HG03520 (cell line): Measurements from ENCODE around the gene ASH1L.
"Not testable (repeated sequence)": the region's sequence is repeated elsewhere in the genome, so short reads cannot be mapped to it uniquely, and the experiment has no call there.

Experiments used
- ATAC-seq: cut with Tn5 transposase; IDR thresholded peaks from one replicate; pipeline ENCODE4 v1.9.1; 2021; ENCODE audit warnings: mild to moderate bottlenecking, moderate library complexity; ENCODE audit not compliant: unreplicated experiment

The ASH1L gene, protein sequence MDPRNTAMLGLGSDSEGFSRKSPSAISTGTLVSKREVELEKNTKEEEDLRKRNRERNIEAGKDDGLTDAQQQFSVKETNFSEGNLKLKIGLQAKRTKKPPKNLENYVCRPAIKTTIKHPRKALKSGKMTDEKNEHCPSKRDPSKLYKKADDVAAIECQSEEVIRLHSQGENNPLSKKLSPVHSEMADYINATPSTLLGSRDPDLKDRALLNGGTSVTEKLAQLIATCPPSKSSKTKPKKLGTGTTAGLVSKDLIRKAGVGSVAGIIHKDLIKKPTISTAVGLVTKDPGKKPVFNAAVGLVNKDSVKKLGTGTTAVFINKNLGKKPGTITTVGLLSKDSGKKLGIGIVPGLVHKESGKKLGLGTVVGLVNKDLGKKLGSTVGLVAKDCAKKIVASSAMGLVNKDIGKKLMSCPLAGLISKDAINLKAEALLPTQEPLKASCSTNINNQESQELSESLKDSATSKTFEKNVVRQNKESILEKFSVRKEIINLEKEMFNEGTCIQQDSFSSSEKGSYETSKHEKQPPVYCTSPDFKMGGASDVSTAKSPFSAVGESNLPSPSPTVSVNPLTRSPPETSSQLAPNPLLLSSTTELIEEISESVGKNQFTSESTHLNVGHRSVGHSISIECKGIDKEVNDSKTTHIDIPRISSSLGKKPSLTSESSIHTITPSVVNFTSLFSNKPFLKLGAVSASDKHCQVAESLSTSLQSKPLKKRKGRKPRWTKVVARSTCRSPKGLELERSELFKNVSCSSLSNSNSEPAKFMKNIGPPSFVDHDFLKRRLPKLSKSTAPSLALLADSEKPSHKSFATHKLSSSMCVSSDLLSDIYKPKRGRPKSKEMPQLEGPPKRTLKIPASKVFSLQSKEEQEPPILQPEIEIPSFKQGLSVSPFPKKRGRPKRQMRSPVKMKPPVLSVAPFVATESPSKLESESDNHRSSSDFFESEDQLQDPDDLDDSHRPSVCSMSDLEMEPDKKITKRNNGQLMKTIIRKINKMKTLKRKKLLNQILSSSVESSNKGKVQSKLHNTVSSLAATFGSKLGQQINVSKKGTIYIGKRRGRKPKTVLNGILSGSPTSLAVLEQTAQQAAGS (N-terminal part only)

GRCh38 chr1:155562581-155563376 lies at the start of gene ASH1L:
TSS of gene ASH1L (minus strand) at chr1:155562803. CDS start at chr1:155521519, 41,284 bp downstream.
- peak; percentile 67 for ATAC-seq

DNA sequence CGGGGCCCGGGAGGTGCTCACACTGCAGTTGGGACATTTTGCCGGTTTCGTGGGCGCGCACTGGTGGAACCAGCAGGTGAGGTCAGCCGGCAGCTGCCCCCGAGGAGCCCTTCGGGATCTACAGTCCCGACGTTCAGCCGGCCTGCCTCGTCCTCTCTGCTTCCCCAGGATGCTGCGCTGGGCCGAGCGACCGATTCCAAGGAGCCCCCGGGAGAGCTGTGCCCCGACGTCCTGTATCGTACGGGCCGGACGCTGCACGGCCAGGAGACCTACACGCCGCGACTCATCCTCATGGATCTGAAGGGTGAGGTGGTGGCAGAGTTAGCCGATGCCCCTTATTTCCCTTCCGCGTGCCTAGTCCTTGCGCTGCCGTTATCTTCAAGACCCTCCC lies 47.6 kb upstream of the ASH1L start:
- peak; percentile 27 for ATAC-seq

DNA sequence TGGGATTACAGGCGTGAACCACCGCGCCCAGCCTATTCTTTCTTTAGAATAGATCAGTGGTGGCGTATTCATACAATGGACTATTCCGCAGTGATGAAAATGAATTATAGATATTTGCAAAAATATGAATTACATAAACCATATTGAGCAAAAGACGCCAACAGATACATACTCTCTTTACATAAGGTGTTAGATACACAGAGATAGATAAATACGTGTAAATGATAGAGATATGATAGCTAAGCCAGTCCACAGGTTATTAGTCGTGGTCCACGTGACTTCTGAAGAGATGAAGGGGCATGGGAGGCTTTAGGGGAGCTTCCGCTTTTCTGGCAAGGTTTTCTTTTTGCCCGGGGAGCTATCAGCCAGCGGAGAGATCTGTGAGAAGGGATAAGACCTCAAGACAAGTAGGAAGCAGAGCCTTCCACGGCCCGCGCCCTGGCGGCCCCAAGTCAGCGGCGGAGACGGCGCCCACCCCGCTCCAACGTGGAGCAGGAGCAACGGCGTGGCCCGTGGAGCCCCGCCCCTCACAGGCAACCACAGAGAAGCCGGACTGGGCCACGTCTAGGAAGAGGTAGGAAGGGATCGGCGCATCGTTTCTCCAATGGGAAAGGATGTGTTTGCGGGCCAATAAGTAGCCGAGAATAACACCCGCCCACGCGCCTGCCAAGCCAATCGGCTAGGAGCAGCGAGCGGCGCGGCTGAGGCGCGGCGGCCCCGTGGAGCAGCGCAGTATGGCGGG lies 47.1 kb upstream of the ASH1L start, which contains the start of gene MSTO1:
MSTO1 (plus strand) TSS at position 704 of the 742 bp plus-strand sequence; CDS start at position 735, 31 bp downstream.
- ATAC-seq = peak; percentile 90

DNA sequence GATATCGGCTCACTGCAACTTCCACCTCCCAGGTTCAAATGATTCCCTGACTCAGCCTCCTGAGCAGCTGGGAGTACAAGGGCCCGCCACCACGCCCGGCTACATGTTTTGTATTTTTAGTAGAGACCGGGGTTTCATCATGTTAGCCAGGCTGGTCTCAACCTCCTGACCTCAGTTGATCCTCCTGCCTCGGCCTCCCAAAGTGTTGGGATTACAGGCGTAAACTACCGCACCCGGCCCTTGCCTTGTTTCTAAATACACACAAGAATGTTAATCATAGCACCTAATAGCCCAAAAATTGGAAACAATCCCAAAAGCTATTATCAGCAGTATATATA lies 46.3 kb upstream of the ASH1L start:
- ATAC-seq = no peak

GRCh38 chr1:155607708-155608107 lies 45.1 kb upstream of the ASH1L start:
- no peak for ATAC-seq

- not testable (repeated sequence) for ATAC-seq
Measured at GRCh38 chr1:155599828-155600572, 37.4 kb upstream of the ASH1L start.

- no peak for ATAC-seq
Measured at GRCh38 chr1:155598842-155599331, 36.3 kb upstream of the ASH1L start.

GRCh38 chr1:155596864-155597263 lies 34.3 kb upstream of the ASH1L start:
- no peak for ATAC-seq

DNA sequence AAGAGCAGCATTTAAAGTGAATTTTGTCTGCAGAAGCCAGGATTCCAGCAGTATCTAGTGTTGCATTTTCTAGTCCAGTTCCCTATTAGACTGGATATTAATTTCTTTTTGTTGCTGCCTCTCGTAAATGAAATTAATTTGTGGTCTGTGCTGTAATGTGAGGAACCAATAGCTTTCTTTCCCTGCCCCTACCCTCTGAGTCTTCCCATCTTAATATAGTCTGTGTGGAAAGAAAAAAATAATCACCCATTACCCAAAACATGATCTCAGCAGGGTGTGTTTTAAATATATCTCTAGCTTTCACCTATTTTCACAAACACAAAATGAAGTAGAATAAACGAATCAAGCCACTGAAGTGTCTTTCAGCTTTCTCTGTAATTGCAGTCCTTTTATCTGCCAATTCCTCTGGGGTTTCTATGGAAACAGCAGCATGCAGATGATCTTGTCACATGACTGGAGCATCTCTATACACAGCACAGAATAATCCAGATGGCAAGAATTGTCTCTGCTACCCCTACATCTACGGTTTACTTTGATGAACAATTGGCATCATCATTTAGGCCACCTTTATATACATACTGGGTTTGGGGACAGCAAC lies 33.4 kb upstream of the ASH1L start:
- ATAC-seq = not testable (repeated sequence)

GRCh38 chr1:155591770-155592169 lies 29.2 kb upstream of the ASH1L start:
- no peak for ATAC-seq

DNA sequence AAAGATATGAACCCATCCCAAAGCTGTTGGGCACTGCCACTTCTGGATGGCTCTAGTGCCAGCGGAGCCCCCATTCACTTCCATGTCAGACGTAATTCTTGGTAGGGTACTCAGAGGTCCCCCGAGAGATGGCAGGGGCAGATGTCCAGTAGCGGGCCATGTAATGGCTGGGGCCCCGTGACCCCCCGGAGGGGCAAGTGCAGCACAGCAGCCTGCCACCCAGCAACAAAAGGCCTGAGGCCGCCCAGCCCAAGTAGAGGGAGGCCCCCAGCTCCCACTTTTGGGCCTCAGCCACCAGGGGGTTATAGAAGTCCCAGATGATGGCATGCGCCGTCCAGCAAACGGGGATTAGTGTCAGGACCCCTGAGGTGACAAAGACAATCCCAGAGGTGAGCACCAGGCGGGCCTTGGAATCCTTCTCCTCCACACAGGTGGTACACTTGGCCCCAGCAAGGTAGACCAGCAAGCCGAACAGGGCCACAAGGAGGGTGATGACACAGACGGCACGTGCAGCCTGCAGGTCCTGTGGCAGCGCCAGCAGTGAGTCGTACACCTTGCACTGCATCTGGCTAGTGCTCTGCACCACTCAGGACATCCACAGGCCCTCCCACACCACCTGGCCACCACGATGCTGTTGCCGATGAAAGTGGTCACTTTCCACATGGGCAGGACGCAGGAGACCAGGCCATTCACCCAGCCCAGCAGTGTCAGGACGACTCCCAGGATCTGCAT lies 28.1 kb upstream of the ASH1L start:
- ATAC-seq = not testable (repeated sequence)

DNA sequence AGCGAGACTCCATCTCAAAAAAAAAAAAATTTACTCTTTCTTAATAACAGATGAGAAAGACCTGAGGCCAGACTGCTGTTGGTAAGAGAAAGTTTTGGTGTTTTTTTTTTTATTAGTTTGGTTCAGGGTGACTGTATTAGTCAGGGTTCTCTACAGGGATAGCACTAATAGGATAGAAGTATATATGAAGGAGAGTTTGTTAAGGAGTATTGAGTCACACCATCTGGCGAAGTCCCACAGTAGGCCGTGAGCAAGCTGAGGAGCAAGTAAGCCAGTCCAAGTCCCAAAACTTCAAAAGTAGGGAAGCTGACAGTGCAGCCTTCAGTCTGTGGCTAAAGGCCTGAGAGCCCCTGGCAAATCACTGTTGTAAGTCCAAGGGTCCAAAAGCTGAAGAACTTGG lies 26.7 kb upstream of the ASH1L start:
- ATAC-seq = not testable (repeated sequence)

- ATAC-seq = not testable (repeated sequence)
Measured at GRCh38 chr1:155583846-155584245, 21.2 kb upstream of the ASH1L start.

DNA sequence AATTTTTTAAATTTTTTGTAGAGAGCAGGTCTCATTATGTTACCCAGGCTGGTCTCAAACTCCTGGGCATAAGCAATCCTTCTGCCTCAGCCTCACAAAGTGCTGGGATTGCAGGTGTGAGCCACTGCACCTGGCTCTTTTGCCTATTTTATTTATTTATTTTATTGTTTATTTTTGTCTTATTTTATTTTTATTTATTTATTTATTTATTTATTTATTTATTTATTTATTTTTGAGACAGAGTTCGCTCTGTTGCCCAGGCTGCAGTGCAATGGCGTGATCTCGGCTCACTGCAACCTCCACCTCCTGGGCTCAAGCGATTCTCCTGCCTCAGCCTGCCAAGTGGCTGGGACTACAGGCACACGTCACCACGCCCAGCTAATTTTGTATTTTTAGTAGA lies 13.0 kb upstream of the ASH1L start:
- ATAC-seq = not testable (repeated sequence)

- ATAC-seq = no peak
Measured at GRCh38 chr1:155574077-155574476, 11.5 kb upstream of the ASH1L start.

- no peak for ATAC-seq
Measured at GRCh38 chr1:155570593-155570990, 8.0 kb upstream of the ASH1L start.

DNA sequence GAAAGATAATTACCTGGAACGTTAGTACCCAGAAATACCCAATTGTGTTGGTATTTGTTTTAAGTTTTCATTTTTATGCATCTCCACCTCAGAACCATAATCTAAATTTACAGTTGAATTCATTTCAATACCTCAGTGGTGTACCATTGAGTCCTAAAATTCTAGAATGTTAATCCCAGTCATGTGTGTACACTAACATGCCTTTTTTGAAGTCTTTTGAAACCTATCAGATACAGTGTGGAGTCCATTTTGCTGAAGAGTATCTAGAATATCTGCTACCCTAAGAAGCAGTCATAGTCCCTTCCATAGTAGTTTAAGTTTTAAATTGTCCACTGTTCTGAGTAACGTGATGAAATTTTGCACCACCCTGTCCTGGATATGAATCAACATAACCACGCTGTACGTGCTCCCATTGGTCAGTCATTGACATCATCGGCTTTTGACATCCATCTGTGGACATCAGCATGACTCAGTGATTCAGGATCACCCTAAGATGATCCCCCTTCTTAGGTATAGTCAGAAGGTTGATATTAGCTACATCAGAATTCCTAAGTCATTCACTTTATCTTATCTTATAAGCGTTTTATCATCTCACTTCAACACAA lies 7.5 kb upstream of the ASH1L start:
- ATAC-seq = no peak
